GM12873 (cell line): ENCODE measurements around the gene GFER.
A peak's percentile ranks its signal among the peaks of the same experiment; 100 is the strongest.

Source experiments
- TF ChIP-seq, protein P1 (sequence below): IDR thresholded peaks from 2 replicates; pipeline ENCODE4 v1.5.1; 2012; ENCODE audit warnings: low read depth, mild to moderate bottlenecking, moderate library complexity, low read length, control low read depth; ENCODE audit not compliant: insufficient read depth; ENCODE audit errors: missing control alignments

The GFER gene

DNA sequence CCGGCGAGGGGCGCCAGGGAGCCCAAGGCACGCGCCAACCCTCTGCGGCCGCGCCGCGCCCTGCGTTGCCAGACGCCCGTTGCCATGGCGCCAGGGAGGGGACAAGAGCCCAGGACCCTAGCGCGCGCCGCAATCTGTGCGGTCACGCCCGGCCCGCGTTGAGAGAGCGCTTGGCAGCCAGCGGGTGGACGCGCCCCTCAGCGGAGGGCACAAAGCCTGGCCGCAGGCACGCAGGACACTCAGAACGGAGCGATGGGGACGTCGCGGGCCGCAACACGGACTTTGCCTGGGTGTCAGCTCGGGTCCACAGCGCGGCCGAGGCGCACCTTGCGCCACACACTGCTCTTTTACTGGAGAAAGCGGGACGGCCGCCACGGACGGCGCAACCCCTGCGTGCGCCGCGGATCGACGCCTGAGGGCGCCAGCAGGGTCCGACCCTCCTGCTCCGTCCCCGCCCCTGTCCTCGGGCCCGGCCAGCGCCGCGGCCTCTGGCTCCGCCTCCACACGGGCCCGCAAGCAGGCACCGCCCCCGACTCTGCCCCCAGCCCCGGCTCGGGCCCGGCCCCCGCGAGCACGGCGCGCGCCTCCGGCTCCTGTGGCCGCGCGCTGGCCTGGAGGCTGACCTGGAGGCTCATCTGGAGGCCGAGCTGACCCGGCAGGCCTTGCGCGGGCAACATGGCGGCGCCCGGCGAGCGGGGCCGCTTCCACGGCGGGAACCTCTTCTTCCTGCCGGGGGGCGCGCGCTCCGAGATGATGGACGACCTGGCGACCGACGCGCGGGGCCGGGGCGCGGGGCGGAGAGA lies at the start of gene GFER:
TSS of gene GFER (plus strand) at position 650 of the 803 bp plus-strand sequence. CDS start at position 676, 26 bp downstream.
- TF ChIP-seq, protein P1, sequence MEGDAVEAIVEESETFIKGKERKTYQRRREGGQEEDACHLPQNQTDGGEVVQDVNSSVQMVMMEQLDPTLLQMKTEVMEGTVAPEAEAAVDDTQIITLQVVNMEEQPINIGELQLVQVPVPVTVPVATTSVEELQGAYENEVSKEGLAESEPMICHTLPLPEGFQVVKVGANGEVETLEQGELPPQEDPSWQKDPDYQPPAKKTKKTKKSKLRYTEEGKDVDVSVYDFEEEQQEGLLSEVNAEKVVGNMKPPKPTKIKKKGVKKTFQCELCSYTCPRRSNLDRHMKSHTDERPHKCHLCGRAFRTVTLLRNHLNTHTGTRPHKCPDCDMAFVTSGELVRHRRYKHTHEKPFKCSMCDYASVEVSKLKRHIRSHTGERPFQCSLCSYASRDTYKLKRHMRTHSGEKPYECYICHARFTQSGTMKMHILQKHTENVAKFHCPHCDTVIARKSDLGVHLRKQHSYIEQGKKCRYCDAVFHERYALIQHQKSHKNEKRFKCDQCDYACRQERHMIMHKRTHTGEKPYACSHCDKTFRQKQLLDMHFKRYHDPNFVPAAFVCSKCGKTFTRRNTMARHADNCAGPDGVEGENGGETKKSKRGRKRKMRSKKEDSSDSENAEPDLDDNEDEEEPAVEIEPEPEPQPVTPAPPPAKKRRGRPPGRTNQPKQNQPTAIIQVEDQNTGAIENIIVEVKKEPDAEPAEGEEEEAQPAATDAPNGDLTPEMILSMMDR = peak; percentile 50

DNA sequence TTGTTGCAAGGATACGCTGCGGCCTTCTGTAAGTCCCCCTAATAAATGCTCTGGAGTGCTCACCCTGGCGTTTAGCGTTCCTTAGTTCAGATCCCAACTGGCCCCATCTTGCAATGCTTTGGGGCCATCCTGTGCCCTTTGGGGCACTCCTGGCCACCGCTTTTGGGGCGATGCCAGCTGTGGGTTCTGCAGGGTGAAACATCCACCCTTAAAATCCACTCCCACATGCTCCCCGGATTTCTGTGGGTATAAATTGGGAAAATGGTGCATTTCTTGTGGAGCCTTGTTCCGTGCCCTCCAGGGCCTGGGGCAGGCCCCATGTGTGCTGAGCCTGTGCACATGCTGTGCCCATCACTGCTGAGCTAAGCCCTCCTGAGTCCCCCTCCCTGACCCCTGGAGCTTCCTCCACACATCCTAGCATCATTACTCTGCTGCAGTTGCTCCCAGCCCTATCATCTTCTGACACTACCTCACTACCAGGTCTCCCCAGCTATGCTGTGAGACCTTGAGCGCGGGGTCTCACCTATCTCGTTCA lies 47.0 kb upstream of the GFER start:
- TF ChIP-seq, protein P1 = no peak

- TF ChIP-seq, protein P1 = no peak
Observed at GRCh38 chr16:1938316-1938715, 45.7 kb upstream of the GFER start.

DNA sequence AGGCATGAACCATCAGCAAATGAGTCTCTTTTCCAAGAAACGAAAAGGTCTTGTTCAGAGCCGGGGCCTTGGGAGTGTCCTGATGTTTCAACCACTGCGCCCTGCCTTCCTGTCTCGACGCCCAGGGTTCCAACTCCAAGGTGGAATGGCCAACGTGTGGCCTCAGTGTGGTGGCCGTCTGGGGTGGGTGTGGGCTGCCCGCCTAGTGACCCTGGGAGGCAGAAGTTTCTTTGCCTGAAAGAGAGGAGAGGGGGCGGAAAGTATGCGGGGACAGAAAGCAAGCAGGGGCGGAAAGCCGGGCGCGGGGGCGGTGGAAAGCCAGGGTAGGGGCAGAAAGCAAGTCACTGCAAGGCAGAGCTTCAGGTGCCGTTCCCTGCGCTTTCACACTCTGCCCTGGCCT lies 45.1 kb upstream of the GFER start:
- TF ChIP-seq, protein P1 = no peak

DNA sequence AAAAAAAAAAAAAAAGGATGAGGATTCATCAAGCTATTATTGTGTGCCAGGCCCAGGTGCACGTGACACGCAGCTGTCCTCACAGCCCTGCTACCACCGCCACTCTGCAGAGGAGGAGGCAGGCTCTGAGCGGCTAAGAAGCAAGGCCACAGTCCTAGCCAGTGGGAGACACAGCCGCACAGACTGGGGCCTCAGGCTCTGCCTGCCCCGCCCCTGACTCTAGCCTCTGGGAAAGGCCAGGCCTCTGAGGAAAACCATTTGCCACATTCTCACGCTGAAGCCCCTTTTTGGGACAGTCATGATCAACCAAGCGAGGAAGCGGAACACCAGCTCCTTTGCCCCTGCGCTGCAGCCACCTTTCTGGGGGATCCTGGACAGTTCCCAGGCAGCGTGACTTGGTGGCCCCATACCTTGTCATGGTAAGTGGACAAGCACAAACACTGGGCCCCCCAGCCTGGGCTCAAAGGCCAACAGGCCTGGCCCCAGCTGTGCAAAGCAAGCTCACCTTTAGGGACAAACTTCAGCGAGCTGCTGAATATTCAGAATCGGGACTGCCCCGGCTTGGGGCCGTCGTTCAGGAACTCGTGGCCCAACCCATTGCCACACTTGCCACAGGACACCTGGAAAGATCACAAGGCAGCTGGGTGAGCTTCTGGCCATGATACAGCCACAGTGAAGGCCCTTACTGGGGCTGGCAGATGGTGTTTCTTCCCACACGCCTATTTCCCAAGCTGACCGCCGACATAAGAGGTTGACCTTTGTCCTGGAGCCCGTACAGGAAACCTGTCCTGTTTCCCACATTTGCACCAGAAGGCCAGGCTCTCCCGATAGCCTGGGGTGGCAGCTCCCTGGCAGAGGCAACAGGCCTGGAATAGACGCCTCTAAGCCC lies 43.5 kb upstream of the GFER start:
- TF ChIP-seq, protein P1 = no peak

DNA sequence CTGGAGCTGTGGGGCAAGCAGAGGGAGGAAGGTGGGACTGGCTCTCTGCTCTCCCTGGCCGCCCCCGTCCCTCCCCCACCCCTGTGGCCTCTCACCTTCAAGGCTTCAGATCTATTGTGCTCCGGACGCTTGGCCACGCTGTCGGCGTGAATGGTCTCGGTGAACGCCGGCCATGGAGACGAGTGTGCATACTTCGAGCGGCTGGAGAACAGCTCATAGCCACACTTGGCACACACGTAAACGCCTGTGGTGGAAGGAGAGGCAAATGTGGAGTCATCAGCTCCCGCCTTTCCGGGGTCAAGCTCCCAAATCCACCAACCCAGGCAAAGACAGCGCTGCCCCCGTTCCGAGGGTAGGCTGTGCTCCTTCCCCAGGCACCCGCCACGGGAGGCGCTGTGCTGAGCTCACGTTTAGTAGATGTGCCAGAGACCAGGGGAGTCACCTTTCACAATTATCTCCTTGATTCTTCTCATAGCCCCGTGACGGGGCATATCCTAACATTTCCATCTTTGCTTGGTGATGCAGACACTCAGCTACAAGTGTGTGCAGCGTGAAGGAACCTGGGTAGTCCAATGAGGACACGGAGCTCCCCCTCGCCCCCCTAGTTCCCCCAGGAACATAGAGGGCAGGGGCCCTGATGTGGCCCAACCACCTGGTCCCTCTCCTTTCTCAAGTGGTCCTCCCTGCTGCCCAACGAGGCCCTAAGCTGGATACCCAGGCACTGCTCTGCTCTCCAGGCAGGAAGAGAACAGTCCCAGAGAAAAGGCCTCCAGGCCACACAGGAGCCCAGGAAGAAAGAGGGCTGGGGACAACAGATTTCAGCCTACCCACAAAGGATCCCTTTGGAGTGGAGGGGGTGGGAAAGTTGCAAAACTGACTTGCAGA lies 42.6 kb upstream of the GFER start:
- TF ChIP-seq, protein P1 = no peak
